Heart left ventricle (tissue), 13 donors: Measurements from ENCODE around the gene MYOM1.

Experiments used
- CTCF ChIP-seq, 12 donors: fragments of 200-600 bp; sonication (generic) in 4 of 12; IDR thresholded peaks; one replicate each; pipeline versions ENCODE4 v1.5.0 to v1.8.0; 2018 to 2022; ENCODE audit warnings: antibody characterized with exemption in 12 of 12, mild to moderate bottlenecking in 5 of 12
- POLR2A ChIP-seq, 2 donors: fragments of 450-650 bp; IDR thresholded peaks; one replicate each; pipeline ENCODE4 v1.6.1; 2017; ENCODE audit warnings: antibody characterized with exemption in 2 of 2, mild to moderate bottlenecking in 2 of 2, moderate library complexity in 2 of 2
- donor health status: ischemic (EF 13 %, LVEDD 7.1; RV severe dilation, severe dysfunction).
- donor health status: DM: no; HTN: yes; CAD: no.
- donor health status: DM: no; HTN: no; CAD: no.
- donor health status: ischemic (EF 25% LVEDD 6.9; RV normal size, moderate dysfunction).
- donor health status: ischemic (EF 25% LVEDD 5.7; RV mildly dilated, moderate dysfunction).
- donor health status: ischemic (EF 35%, LVEDD 5.7; RV mildly dilated, moderate dysfunction).
- donor health status: nonischemic (EF 11% LVEDD 7.7; RV severe dilation, severe dysfunction).
- donor health status: DM: yes; HTN: yes; CAD: no.
- donor health status: PGD.
- donor health status: ischemic (EF 29% LVEDD 5.4; RV normal size, mild dysfunction).
- donor health status: nonischemic (EF 23%, LVEDD 6.1; RV moderate dilation, normal function).

GRCh38 chr18:3262234-3263131 lies 42.7 kb upstream of the MYOM1 start:
- TF ChIP-seq POLR2A (IDR thresholded peaks at IDR 0.05) (no peak), CTCF (IDR thresholded peaks at IDR 0.05) (no peak)
